Measurements from ENCODE around the gene ZFX. TPM values are rescaled to one million over a fixed set of nuclear protein-coding genes. Genes with fewer than 3 reads are reported as not detected.

The ZFX gene
- total and polyA plus RNA-seq, 9 donors = 16.1 to 87.8 (median 80.8) TPM

GRCh38 chrX:24257011-24257410 lies 107.5 kb downstream of the ZFX start:
- WGBS, 3 donors = 50 to 58% (median 51%) methylated on average over 1 of the region's 1 CpG

DNA sequence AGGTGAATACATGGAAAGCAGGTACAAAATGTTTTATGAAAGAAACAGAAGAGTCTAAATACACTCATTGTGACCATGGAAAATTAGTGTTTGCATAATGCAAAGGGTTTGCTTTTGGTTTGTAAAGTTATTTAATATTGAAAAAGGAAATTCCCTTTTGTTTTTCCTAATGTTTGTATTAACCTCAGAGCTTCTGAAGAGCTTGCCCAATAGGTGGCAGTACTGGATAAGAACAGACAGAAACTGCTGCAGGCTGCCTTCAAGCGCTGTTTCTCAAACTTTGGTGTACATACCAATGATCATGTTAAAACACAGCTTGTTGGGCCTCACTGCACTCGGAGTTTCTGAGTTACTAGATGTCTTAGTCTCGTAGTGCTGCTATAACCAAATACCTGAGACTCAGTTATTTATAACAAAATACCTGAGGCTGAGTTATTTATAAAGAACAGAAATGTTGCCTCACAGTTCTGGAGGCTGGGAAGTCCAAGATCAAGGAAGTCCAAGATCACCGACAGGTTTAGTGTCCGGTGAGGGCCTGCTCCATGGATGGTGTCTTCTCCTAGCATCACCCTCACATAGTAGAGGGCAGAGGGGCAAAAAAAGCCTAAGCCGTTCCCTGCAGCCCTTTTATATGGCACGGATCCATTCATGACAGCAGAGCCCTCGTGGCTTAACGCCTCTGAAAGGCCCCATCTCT lies 110.2 kb downstream of the ZFX start:
- no peaks in the 10 kb centered on the region for H3K9me3 ChIP-seq
- peak in 3 of 5 donors; percentile 36 to 49 (median 44) for DNase-seq
- H3K36me3 ChIP-seq = no peaks in the 10 kb centered on the region
- 66 to 70% (median 69%) methylated on average over 9 of the region's 9 CpGs for WGBS, 3 donors
- no peaks in the 10 kb centered on the region for H3K27me3 ChIP-seq
- H3K4me1 ChIP-seq (ENCODE audit: insufficient read depth) = peaks cover 1% of the 10 kb centered on the region
- TF ChIP-seq, protein P1, sequence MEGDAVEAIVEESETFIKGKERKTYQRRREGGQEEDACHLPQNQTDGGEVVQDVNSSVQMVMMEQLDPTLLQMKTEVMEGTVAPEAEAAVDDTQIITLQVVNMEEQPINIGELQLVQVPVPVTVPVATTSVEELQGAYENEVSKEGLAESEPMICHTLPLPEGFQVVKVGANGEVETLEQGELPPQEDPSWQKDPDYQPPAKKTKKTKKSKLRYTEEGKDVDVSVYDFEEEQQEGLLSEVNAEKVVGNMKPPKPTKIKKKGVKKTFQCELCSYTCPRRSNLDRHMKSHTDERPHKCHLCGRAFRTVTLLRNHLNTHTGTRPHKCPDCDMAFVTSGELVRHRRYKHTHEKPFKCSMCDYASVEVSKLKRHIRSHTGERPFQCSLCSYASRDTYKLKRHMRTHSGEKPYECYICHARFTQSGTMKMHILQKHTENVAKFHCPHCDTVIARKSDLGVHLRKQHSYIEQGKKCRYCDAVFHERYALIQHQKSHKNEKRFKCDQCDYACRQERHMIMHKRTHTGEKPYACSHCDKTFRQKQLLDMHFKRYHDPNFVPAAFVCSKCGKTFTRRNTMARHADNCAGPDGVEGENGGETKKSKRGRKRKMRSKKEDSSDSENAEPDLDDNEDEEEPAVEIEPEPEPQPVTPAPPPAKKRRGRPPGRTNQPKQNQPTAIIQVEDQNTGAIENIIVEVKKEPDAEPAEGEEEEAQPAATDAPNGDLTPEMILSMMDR (IDR thresholded peaks at IDR 0.05) = peak; percentile 32 to 51 (median 42)
- TF ChIP-seq EP300 (IDR thresholded peaks at IDR 0.05) = no peak
- H3K4me3 ChIP-seq = no peak overlapping the region
- no peak overlapping the region for H3K27ac ChIP-seq
- intact Hi-C loops (cut with DNase I) = loop anchor here in 1 of 4 donors (10.0 kb wide), 1 partner anchor 175 kb away; no protein-coding TSS in a partner anchor

More at GRCh38 chrX:24257011-24257410, 107.5 kb downstream of the ZFX start:
- intact Hi-C loops (cut with DNase I) = loop anchor here in 1 of 4 donors (10.0 kb wide), 1 partner anchor 172 kb away; no protein-coding TSS in a partner anchor
- no peak for DNase-seq
- H3K4me1 ChIP-seq (ENCODE audit: insufficient read depth) = peaks cover 1% of the 10 kb centered on the region
- H3K36me3 ChIP-seq = no peaks in the 10 kb centered on the region
- no peaks in the 10 kb centered on the region for H3K27me3 ChIP-seq
- H3K27ac ChIP-seq = no peak overlapping the region
- no peak overlapping the region for H3K4me3 ChIP-seq
- no peaks in the 10 kb centered on the region for H3K9me3 ChIP-seq
- no peak for TF ChIP-seq POLR2A (IDR thresholded peaks at IDR 0.05)
- TF ChIP-seq, protein P1 (IDR thresholded peaks at IDR 0.05) = no peak
- no peak for TF ChIP-seq EP300 (IDR thresholded peaks at IDR 0.05)

- intact Hi-C loops (cut with DNase I) = no loop called here
- peak in 1 of 5 donors; percentile 19 for DNase-seq
These were observed 111.5 kb downstream of the ZFX start for GRCh38 chrX:24260842-24261550.

GRCh38 chrX:24262309-24262708 lies 112.8 kb downstream of the ZFX start:
- no peak for DNase-seq
- intact Hi-C loops (cut with DNase I) = no loop called here
- no peak overlapping the region for H3K27ac ChIP-seq
- H3K9me3 ChIP-seq = no peaks in the 10 kb centered on the region
- no peaks in the 10 kb centered on the region for H3K27me3 ChIP-seq
- WGBS, 3 donors = 80 to 89% (median 88%) methylated on average over 3 of the region's 3 CpGs
- no peak overlapping the region for H3K4me3 ChIP-seq
- no peaks in the 10 kb centered on the region for H3K4me1 ChIP-seq (ENCODE audit: insufficient read depth)
- H3K36me3 ChIP-seq = no peaks in the 10 kb centered on the region
- TF ChIP-seq POLR2A (IDR thresholded peaks at IDR 0.05) (no peak), EP300 (IDR thresholded peaks at IDR 0.05) (no peak)
- TF ChIP-seq, protein P1 (IDR thresholded peaks at IDR 0.05) = no peak

More at GRCh38 chrX:24260842-24261550, 111.5 kb downstream of the ZFX start:
- H3K4me3 ChIP-seq = no peak overlapping the region
- 52 to 64% (median 54%) methylated on average over 10 of the region's 10 CpGs for WGBS, 3 donors
- H3K9me3 ChIP-seq = no peaks in the 10 kb centered on the region
- H3K4me1 ChIP-seq (ENCODE audit: insufficient read depth) = no peaks in the 10 kb centered on the region
- no peak overlapping the region for H3K27ac ChIP-seq
- no peaks in the 10 kb centered on the region for H3K36me3 ChIP-seq
- TF ChIP-seq, protein P1 (IDR thresholded peaks at IDR 0.05) = no peak
- TF ChIP-seq EP300 (IDR thresholded peaks at IDR 0.05) (no peak), POLR2A (IDR thresholded peaks at IDR 0.05) (no peak)
- H3K27me3 ChIP-seq = no peaks in the 10 kb centered on the region

Measured in ovary (tissue), 9 donors.